GM18520 (cell line): Measurements from ENCODE around the gene DCLK1.

Source experiments
- ATAC-seq: cut with Tn5 transposase; IDR thresholded peaks from one replicate; pipeline ENCODE4 v1.9.1; 2021; ENCODE audit not compliant: unreplicated experiment

The DCLK1 gene

GRCh38 chr13:35909837-35910540, 221.2 kb downstream of the DCLK1 start:
- no peak for ATAC-seq

DNA sequence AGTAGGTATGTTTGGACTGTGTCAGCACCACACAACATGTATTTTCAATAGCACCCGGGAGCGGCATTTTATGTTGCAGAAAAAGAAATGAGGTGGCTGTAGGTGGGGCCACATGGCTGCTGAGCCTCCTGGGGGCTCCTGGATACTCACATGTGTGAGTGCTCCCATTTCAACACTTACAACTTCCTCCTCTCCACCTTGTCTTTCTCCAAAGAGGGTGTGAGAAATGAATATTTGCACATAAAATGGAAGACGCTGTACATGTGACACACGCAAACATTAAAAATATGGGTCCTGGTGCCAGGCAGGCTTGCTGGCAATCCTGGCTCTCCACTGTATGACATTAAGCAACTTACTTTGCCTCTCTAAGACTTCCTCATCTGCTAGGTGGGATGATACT, 222.1 kb downstream of the DCLK1 start:
- ATAC-seq, result no peak

- ATAC-seq, result no peak
Observed at GRCh38 chr13:35908226-35908625, 223.0 kb downstream of the DCLK1 start.

GRCh38 chr13:35906636-35907035, 224.5 kb downstream of the DCLK1 start:
- no peak for ATAC-seq

DNA sequence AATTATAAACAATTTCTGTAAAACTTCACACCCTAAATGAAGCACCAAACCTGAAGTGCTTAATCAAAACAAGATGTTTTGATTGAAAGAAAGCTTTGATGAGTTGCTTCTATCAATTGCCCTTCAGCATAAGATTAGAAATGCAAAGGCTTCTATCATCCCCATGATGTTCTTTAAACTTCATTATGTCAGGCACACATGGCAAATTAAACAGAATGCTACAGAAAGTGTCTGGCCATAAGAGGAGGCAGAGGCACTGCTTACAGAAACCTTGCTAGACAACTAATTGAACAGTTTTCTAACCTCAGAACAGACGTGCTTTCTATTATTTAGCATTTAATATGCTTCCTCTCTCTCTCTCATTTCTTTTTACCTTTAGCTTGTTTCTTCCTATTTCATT, 228.1 kb downstream of the DCLK1 start:
- ATAC-seq, result no peak

GRCh38 chr13:35898041-35898440, 233.1 kb downstream of the DCLK1 start:
- no peak for ATAC-seq

GRCh38 chr13:35894636-35895035, 236.5 kb downstream of the DCLK1 start:
- ATAC-seq, result no peak

GRCh38 chr13:35892837-35893814, 238.1 kb downstream of the DCLK1 start:
- ATAC-seq, result no peak

- no peak for ATAC-seq
Observed at GRCh38 chr13:35891507-35892441, 239.4 kb downstream of the DCLK1 start.

GRCh38 chr13:35889560-35889959, 241.6 kb downstream of the DCLK1 start:
- ATAC-seq, result no peak

GRCh38 chr13:35888981-35889380, 242.2 kb downstream of the DCLK1 start:
- ATAC-seq, result no peak

- ATAC-seq, result no peak
Observed at GRCh38 chr13:35888457-35888883, 242.7 kb downstream of the DCLK1 start.

- no peak for ATAC-seq
Observed at GRCh38 chr13:35887115-35887666, 244.0 kb downstream of the DCLK1 start.

DNA sequence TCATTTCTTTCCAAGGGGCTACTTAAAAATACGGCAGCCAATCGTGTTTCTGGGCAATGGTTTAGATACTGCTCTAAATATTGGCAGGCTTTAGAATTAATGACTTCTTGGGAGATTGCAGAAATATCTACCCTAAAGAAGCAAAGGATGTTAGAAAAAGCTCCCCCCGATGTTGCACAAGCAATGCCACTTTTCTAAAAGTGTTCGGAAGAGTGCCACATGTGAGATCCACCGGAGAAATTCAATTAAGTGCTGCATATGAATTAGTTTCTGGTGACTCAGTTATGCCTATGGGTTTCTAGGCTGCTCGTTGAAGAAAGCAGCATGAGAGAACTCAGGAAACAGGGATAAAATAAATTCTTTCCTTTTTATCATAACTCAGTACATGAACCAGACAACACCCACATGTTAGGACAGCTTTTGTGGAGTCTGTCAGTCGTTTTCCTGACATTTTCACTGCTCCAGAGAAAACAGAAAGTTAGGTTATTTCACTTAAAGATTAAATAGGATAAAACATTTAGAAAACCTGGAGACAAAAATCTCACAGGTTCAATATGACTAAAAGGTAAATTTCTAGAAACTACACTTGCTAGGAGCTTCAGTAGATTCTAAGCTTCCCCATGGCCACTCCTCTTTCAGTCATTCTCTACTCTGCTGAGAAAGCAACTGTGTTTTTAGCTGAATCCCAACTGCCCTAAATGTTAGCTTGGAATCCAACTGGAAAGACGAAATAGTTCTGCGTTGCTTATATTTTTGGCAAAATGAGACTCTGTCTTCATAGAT, 244.7 kb downstream of the DCLK1 start:
- ATAC-seq, result no peak

DNA sequence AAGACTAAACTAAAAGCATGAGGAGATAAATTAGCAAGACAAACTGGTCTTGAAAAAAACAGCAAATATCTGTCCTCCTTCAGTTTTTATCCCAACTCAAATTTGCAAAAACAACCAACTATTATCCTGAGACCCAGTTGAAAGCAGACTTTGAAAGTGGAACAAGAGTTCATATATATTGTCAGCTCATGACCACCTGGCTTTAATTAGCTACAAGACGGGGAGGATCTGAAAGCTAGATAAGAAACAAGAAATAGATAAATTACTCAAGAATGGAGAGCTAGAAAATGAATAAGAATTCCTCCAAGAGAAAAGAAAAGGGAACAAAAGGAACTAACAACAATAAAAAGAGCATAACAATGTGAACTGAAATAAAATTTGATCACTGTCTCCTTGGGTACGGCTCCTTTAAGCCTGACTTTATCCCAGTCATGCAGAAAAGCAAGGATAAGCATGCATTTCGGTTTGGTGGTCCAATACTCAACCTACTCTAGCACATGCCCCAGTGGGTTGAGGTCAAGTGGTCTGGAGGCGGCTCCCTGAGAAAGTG, 246.9 kb downstream of the DCLK1 start:
- ATAC-seq, result no peak

DNA sequence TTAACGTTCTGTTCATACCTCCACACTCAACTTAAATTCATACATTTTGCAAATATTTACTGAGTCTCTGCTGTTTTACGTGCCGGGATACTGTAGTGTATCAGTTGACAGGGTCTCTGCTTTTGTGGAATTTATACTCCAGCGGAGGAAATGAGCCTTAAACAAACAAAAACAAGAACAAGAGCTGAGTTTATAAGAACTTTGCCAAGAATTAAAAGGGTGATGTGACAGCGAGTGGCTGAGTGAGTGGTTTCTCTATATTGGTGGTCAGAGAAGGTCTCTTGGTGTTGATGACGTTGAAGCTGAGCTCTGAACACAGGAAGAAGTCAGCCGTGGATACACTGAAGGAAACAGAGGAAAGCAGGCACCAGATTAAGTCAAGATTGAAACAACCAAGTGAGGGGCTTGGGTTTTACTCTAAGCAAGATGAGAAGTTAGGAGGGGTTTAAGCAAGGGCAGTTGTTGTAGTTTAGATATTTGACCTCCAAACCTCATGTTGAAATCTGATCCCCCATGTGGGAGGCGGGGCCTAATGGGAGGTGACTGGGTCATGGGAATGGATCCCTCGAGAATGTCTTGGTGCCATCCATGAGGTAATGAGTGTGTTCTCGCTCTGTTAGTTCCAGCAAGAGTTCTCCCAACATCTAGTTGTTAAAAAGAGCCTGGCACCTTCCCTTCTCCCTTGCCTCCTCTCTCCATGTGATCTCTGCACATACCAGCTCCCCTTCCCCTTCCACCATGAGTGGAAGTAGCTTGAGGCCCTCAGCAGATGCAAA, 248.3 kb downstream of the DCLK1 start:
- no peak for ATAC-seq

DNA sequence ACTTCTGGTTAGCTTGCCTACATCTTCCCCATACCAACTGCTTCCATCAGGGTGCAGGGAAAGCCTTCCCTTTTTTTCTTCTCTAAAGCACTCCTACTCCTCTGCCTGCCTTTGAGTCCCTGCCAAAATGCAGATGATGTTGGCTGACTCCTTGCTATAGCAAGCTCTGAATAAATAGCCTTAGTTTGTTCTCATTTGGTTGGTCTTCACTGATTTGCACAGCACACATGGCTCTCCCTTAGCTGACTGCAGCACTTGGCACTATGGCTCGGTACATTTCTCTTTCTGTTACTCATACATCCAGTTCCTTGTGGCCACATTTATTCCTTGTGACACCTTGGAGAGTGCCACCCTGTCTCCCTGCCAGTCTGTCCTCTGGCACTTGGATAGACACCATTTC, 249.8 kb downstream of the DCLK1 start:
- no peak for ATAC-seq

- ATAC-seq, result no peak
Observed at GRCh38 chr13:35879111-35879510, 252.1 kb downstream of the DCLK1 start.

GRCh38 chr13:35876601-35877000, 254.6 kb downstream of the DCLK1 start:
- no peak for ATAC-seq
